ENCODE measurements around the gene SCN5A. TPM values are rescaled to one million over a fixed set of nuclear protein-coding genes. Genes with fewer than 3 reads are reported as not detected.

SCN5A gene
- total and polyA plus RNA-seq, 2 of the 8 experiments (the other 6 are each of a cell fraction or from before 2014, with no cell fraction given) = 4.8 to 11.4 TPM

DNA sequence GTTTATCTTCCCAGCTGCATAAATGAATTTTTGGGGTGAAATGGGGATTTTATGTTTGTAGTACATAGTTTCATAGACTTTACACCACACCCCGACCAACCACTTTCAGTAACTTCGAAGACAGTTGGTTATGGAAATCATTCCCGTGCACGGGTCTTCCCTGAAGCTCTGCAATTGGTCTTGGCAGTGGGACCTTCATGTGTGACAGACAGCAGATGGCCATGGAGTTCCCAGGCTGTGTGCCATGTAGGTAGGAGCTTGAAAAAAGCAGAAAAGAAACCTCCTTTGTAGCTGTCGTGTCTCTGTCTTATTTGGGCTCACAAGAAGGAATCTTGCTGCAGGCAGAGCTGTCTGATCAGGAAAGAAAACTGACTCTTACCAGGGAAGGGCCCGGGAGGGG, 127.5 kb downstream of the SCN5A start:
- Histone ChIP-seq H4K91ac (replicated peaks; ENCODE audit: insufficient read length, low read length) (no peak overlapping the region), H3K4me2 (ENCODE audit: insufficient read depth in 1 of 2, low read depth in 2 of 2, low read length in 2 of 2) (no peak overlapping the region), H3K4ac (replicated peaks; ENCODE audit: insufficient read length, low read depth, low read length) (no peak overlapping the region), H2AK5ac (ENCODE audit: low read depth, low read length) (no peak overlapping the region), H3K79me1 (ENCODE audit: low read depth, low read length) (no peaks in the 10 kb centered on the region; the same call in 1 of the 2 replicates), H3K36me3 (ENCODE audit: control insufficient read depth in 2 of 4, insufficient read depth in 4 of 4, low read length in 3 of 4) (peaks cover 3 to 12% (median 7%) of the 10 kb centered on the region in 4 experiments), H3K23ac (ENCODE audit: insufficient read length) (no peak overlapping the region), H3K14ac (ENCODE audit: insufficient read length) (no peak overlapping the region), H3K9ac (replicated peaks in 1 of 4; ENCODE audit: extremely low read depth in 1 of 4, low read depth in 3 of 4, low read length in 3 of 4) (no peak overlapping the region), H2BK12ac (ENCODE audit: low read depth, low read length) (no peak overlapping the region), H4K5ac (ENCODE audit: insufficient read length, low read depth, low read length) (no peak overlapping the region), H3K4me3 (ENCODE audit: extremely low read depth in 1 of 4, insufficient read depth in 2 of 4, low read depth in 3 of 4, low read length in 4 of 4) (no peak overlapping the region), H3K9me3 (ENCODE audit: insufficient read depth in 2 of 2, low read depth in 1 of 2, low read length in 1 of 2) (no peaks in the 10 kb centered on the region), H3K56ac (replicated peaks; ENCODE audit: insufficient read length, low read depth, low read length) (no peak overlapping the region), H3K23me2 (ENCODE audit: low read depth, low read length) (no peaks in the 10 kb centered on the region), H2BK20ac (ENCODE audit: low read length) (no peak overlapping the region), H2BK5ac (ENCODE audit: low read depth, low read length) (no peak overlapping the region), H3K79me2 (ENCODE audit: control insufficient read depth in 1 of 2, insufficient read depth in 2 of 2, low read length in 2 of 2) (no peaks in the 10 kb centered on the region), H3K27me3 (replicated peaks in 1 of 4; ENCODE audit: control insufficient read depth in 3 of 4, extremely low read depth in 1 of 4, insufficient read depth in 3 of 4, low read length in 3 of 4) (no peaks in the 10 kb centered on the region), H2AFZ (ENCODE audit: low read length) (no peak overlapping the region), H2BK120ac (replicated peaks; ENCODE audit: low read depth, low read length) (no peak overlapping the region), H4K8ac (ENCODE audit: extremely low read depth, insufficient read depth, low read length) (no peak overlapping the region), H2BK15ac (ENCODE audit: low read length) (no peak overlapping the region), H4K20me1 (replicated peaks in 1 of 2; ENCODE audit: control insufficient read depth in 1 of 2, insufficient read depth in 2 of 2, low read length in 2 of 2) (no peaks in the 10 kb centered on the region), H3K18ac (ENCODE audit: extremely low read depth, low read length) (no peak overlapping the region), H3K4me1 (replicated peaks in 1 of 4; ENCODE audit: control insufficient read depth in 3 of 4, insufficient read depth in 4 of 4, low read length in 3 of 4) (peaks cover 0 to 19% (median 3%) of the 10 kb centered on the region in 4 experiments; a peak in 4 of 7 replicates), H3K27ac (ENCODE audit: low read depth, low read length) (no peak overlapping the region)
- no peak for FAIRE-seq
- POLR2A ChIA-PET (ENCODE audit: partially characterized antibody) = interaction anchor here (1.0 to 1.5 kb wide), 5 partner anchors 9 to 114 kb away, joined by 3 to 5 read pairs (median 3); partner anchors contain the start of gene EXOG
- no peak for TF ChIP-seq KDM4A (IDR thresholded peaks at IDR 0.05; ENCODE audit: low read depth, low read length, severe bottlenecking)
- no peak for TF ChIP-seq RAD21 (IDR thresholded peaks at IDR 0.05 in 1 of 2, conservative IDR thresholded peaks at IDR 0.05 in 1 of 2; ENCODE audit: low read depth in 2 of 2, low read length in 2 of 2)
- TF ChIP-seq NANOG (IDR thresholded peaks at IDR 0.05; ENCODE audit: insufficient read depth, low read depth, low read length, poor library complexity, severe bottlenecking) = no peak
- no peak for TF ChIP-seq ASH2L (IDR thresholded peaks at IDR 0.05; ENCODE audit: low read length)
- no peak for TF ChIP-seq POLR2A (IDR thresholded peaks at IDR 0.05; ENCODE audit: control extremely low read depth in 1 of 2, low read depth in 2 of 2, low read length in 2 of 2)
- no peak for DNase-seq (ENCODE audit: low read depth in 1 of 2, low spot score in 2 of 2)
- WGBS, 2 experiments (ENCODE audit: extremely low coverage in 1 of 2, insufficient coverage in 1 of 2, insufficient read length in 1 of 2, insufficient replicate concordance in 2 of 2, low coverage in 1 of 2, low lambda C conversion rate in 2 of 2, missing lambda C conversion rate in 1 of 2) = 83% methylated on average over 6 of the region's 6 CpGs; no CpG with 5 or more reads in 1 of the 2 experiments
- CTCF ChIA-PET (ENCODE audit: partially characterized antibody) = interaction anchor here (0.6 to 12.5 kb wide), 51 partner anchors 9 to 506 kb away, joined by 3 to 318 read pairs (median 5); partner anchors contain the start of genes EXOG and SCN5A
